HepG2 (cell line): Measurements from ENCODE around the gene PYY. TPM values are rescaled to one million over a fixed set of nuclear protein-coding genes. Genes with fewer than 3 reads are reported as not detected.
A peak's percentile ranks its signal among the peaks of the same experiment; 100 is the strongest.
"Not testable (repeated sequence)": the region's sequence is repeated elsewhere in the genome, so short reads cannot be mapped to it uniquely, and the experiment has no call there.

Experiments
- HMG20A ChIP-seq: IDR thresholded peaks from 2 replicates; pipeline ENCODE4 v1.6.1; 2016; ENCODE audit warnings: borderline replicate concordance
- LCORL ChIP-seq, 2 experiments: fragments of 450-650 bp in 1 of 2; sonication (generic) in 1 of 2; formaldehyde crosslinking in 1 of 2; IDR thresholded peaks; 2 replicates each; pipeline versions ENCODE4 v1.5.0 to v1.6.1; 2017 to 2020; ENCODE audit warnings: antibody characterized with exemption in 1 of 2, missing genetic modification reagents in 1 of 2
- ZMYM4 ChIP-seq: sonication (generic); formaldehyde crosslinking; IDR thresholded peaks from 2 replicates; pipeline ENCODE4 v1.8.1; 2023; ENCODE audit warnings: mild to moderate bottlenecking, missing genetic modification reagents
- ZSCAN31 ChIP-seq: sonication (generic); formaldehyde crosslinking; IDR thresholded peaks from 2 replicates; pipeline ENCODE4 v1.5.0; 2020; ENCODE audit warnings: low read depth, mild to moderate bottlenecking, missing genetic modification reagents
- polyA plus RNA-seq, 8 experiments: library from polyadenylated mRNA; depleted of rRNA in 3 of 8; stranded (reverse) in 7 of 8; unstranded in 1 of 8; fragments of >200 nt; fragmentation: Illumina TruSeq in 4 of 8; extraction: Trizol in 4 of 8; gene quantifications; 2 replicates each; pipeline versions ENCODE4 v1.2.1 to v1.2.3, GENCODE V29; 2011 to 2016; ENCODE audit warnings: low read depth in 4 of 8, missing spikeins in 1 of 8, mixed read lengths in 1 of 8; ENCODE audit not compliant: insufficient read depth in 1 of 8
- total RNA-seq, 5 experiments: library from RNA; depleted of rRNA; stranded (reverse); fragments of >200 nt; fragmentation: Illumina TruSeq; extraction: Trizol; gene quantifications; 2 replicates each; pipeline ENCODE4 v1.2.3, GENCODE V29; 2016; ENCODE audit warnings: low read depth in 1 of 5
- TF ChIP-seq, protein P1 (sequence below): sonication (generic); formaldehyde crosslinking; IDR thresholded peaks from 2 replicates; pipeline ENCODE4 v1.5.1; 2020; ENCODE audit warnings: mild to moderate bottlenecking, missing genetic modification reagents
- TF ChIP-seq, protein P2 (sequence below): sonication (generic); formaldehyde crosslinking; IDR thresholded peaks from 2 replicates; pipeline ENCODE4 v1.5.1; 2020; ENCODE audit warnings: mild to moderate bottlenecking, missing genetic modification reagents, borderline replicate concordance
- TF ChIP-seq, protein P3 (sequence below): sonication (generic); formaldehyde crosslinking; IDR thresholded peaks from 2 replicates; pipeline ENCODE4 v1.4.0; 2020; ENCODE audit warnings: mild to moderate bottlenecking, missing genetic modification reagents
- TF ChIP-seq, protein P4 (sequence below): sonication (generic); formaldehyde crosslinking; IDR thresholded peaks from 2 replicates; pipeline ENCODE4 v1.4.0; 2020; ENCODE audit warnings: missing genetic modification reagents, mild to moderate bottlenecking, borderline replicate concordance

The PYY gene
- total and polyA plus RNA-seq, 2 of the 13 experiments (the other 11 are each of a cell fraction or from before 2014, with no cell fraction given): 0.25 TPM; not detected in 1

DNA sequence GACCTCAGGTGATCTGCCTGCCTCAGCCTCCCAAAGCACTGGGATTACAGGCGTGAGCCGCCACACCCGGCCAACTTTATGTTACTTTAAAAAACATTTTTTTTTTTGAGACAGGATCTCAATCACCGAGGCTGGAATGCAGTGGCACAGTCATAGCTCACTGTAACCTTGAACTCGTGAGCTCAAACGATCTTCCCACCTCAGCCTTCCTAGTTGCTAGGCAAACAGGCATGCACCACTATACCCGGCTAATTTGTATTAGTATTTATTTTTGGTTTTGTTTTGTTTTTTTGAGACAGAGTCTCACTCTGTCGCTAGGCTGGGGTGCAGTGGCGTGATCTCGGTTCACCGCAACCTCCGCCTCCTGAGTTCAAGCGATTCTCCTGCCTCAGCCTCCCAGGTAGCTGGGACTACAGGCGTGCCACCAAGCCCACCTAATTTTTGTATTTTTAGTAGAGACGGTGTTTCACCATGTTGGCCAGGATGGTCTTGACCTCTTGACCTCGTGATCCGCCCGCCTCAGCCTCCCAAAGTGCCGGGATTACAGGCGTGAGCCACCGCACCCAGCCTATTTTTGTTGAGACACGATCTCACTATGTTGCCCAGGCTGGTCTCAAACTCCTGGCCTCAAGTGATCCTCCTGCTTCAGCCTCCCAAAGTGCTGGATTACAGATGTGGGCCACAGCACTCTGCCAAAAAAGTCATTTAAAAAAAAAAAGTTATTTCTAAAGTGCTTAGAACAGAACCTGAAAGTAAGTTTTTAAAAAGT is 18.9 kb upstream of the PYY start (continued):
- TF ChIP-seq, protein P1, sequence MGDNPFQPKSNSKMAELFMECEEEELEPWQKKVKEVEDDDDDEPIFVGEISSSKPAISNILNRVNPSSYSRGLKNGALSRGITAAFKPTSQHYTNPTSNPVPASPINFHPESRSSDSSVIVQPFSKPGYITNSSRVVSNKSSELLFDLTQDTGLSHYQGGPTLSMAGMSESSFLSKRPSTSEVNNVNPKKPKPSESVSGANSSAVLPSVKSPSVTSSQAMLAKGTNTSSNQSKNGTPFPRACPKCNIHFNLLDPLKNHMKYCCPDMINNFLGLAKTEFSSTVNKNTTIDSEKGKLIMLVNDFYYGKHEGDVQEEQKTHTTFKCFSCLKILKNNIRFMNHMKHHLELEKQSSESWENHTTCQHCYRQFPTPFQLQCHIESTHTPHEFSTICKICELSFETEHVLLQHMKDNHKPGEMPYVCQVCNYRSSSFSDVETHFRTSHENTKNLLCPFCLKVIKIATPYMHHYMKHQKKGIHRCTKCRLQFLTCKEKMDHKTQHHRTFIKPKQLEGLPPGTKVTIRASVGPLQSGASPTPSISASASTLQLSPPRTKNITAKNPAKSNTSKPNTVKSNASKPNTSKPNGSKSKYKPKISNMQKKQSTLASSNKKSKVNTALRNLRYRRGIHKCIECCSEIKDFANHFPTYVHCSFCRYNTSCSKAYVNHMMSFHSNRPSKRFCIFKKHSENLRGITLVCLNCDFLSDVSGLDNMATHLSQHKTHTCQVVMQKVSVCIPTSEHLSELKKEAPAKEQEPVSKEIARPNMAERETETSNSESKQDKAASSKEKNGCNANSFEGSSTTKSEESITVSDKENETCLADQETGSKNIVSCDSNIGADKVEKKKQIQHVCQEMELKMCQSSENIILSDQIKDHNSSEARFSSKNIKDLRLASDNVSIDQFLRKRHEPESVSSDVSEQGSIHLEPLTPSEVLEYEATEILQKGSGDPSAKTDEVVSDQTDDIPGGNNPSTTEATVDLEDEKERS (CRISPR knock-in tag): peak; percentile 81
- TF ChIP-seq, protein P2, sequence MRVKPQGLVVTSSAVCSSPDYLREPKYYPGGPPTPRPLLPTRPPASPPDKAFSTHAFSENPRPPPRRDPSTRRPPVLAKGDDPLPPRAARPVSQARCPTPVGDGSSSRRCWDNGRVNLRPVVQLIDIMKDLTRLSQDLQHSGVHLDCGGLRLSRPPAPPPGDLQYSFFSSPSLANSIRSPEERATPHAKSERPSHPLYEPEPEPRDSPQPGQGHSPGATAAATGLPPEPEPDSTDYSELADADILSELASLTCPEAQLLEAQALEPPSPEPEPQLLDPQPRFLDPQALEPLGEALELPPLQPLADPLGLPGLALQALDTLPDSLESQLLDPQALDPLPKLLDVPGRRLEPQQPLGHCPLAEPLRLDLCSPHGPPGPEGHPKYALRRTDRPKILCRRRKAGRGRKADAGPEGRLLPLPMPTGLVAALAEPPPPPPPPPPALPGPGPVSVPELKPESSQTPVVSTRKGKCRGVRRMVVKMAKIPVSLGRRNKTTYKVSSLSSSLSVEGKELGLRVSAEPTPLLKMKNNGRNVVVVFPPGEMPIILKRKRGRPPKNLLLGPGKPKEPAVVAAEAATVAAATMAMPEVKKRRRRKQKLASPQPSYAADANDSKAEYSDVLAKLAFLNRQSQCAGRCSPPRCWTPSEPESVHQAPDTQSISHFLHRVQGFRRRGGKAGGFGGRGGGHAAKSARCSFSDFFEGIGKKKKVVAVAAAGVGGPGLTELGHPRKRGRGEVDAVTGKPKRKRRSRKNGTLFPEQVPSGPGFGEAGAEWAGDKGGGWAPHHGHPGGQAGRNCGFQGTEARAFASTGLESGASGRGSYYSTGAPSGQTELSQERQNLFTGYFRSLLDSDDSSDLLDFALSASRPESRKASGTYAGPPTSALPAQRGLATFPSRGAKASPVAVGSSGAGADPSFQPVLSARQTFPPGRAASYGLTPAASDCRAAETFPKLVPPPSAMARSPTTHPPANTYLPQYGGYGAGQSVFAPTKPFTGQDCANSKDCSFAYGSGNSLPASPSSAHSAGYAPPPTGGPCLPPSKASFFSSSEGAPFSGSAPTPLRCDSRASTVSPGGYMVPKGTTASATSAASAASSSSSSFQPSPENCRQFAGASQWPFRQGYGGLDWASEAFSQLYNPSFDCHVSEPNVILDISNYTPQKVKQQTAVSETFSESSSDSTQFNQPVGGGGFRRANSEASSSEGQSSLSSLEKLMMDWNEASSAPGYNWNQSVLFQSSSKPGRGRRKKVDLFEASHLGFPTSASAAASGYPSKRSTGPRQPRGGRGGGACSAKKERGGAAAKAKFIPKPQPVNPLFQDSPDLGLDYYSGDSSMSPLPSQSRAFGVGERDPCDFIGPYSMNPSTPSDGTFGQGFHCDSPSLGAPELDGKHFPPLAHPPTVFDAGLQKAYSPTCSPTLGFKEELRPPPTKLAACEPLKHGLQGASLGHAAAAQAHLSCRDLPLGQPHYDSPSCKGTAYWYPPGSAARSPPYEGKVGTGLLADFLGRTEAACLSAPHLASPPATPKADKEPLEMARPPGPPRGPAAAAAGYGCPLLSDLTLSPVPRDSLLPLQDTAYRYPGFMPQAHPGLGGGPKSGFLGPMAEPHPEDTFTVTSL (CRISPR knock-in tag): peak; percentile 83; the same call in 1 of the 2 replicates
- TF ChIP-seq, protein P3, sequence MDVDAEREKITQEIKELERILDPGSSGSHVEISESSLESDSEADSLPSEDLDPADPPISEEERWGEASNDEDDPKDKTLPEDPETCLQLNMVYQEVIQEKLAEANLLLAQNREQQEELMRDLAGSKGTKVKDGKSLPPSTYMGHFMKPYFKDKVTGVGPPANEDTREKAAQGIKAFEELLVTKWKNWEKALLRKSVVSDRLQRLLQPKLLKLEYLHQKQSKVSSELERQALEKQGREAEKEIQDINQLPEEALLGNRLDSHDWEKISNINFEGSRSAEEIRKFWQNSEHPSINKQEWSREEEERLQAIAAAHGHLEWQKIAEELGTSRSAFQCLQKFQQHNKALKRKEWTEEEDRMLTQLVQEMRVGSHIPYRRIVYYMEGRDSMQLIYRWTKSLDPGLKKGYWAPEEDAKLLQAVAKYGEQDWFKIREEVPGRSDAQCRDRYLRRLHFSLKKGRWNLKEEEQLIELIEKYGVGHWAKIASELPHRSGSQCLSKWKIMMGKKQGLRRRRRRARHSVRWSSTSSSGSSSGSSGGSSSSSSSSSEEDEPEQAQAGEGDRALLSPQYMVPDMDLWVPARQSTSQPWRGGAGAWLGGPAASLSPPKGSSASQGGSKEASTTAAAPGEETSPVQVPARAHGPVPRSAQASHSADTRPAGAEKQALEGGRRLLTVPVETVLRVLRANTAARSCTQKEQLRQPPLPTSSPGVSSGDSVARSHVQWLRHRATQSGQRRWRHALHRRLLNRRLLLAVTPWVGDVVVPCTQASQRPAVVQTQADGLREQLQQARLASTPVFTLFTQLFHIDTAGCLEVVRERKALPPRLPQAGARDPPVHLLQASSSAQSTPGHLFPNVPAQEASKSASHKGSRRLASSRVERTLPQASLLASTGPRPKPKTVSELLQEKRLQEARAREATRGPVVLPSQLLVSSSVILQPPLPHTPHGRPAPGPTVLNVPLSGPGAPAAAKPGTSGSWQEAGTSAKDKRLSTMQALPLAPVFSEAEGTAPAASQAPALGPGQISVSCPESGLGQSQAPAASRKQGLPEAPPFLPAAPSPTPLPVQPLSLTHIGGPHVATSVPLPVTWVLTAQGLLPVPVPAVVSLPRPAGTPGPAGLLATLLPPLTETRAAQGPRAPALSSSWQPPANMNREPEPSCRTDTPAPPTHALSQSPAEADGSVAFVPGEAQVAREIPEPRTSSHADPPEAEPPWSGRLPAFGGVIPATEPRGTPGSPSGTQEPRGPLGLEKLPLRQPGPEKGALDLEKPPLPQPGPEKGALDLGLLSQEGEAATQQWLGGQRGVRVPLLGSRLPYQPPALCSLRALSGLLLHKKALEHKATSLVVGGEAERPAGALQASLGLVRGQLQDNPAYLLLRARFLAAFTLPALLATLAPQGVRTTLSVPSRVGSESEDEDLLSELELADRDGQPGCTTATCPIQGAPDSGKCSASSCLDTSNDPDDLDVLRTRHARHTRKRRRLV (CRISPR knock-in tag): 0 out of 2 replicates have a peak, but pooled peaks have one; percentile 37
- TF ChIP-seq ZMYM4 (CRISPR knock-in tag): peak; percentile 43
- TF ChIP-seq LCORL (IDR thresholded peaks at IDR 0.05): not testable (repeated sequence)
- TF ChIP-seq LCORL (CRISPR knock-in tag; IDR thresholded peaks at IDR 0.05): peak; percentile 72
- TF ChIP-seq, protein P4, sequence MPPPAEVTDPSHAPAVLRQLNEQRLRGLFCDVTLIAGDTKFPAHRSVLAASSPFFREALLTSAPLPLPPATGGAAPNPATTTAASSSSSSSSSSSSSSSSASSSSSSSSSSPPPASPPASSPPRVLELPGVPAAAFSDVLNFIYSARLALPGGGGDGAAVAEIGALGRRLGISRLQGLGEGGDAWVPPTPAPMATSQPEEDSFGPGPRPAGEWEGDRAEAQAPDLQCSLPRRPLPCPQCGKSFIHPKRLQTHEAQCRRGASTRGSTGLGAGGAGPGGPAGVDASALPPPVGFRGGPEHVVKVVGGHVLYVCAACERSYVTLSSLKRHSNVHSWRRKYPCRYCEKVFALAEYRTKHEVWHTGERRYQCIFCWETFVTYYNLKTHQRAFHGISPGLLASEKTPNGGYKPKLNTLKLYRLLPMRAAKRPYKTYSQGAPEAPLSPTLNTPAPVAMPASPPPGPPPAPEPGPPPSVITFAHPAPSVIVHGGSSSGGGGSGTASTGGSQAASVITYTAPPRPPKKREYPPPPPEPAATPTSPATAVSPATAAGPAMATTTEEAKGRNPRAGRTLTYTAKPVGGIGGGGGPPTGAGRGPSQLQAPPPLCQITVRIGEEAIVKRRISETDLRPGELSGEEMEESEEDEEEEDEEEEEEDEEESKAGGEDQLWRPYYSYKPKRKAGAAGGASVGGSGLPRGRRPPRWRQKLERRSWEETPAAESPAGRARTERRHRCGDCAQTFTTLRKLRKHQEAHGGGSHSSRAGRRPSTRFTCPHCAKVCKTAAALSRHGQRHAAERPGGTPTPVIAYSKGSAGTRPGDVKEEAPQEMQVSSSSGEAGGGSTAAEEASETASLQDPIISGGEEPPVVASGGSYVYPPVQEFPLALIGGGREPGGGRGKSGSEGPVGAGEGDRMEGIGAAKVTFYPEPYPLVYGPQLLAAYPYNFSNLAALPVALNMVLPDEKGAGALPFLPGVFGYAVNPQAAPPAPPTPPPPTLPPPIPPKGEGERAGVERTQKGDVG: 0 out of 2 replicates have a peak, but pooled peaks have one; percentile 27
- peak; percentile 59; the same call in 1 of the 2 replicates for TF ChIP-seq HMG20A
- TF ChIP-seq ZSCAN31 (CRISPR knock-in tag): 0 out of 2 replicates have a peak, but pooled peaks have one; percentile 25
